Heart left ventricle (tissue), 16 donors: ENCODE measurements around the gene RARRES2. TPM values are rescaled to one million over a fixed set of nuclear protein-coding genes. Genes with fewer than 3 reads are reported as not detected.

Source experiments
- ATAC-seq, 4 donors: fragments of 200-7000 bp; cut with Tn5 transposase; one replicate each; pipeline ENCODE4 v1.9.1; 2020 to 2022; ENCODE audit warnings: moderate library complexity in 4 of 4, mild to moderate bottlenecking in 3 of 4, moderate number of reproducible peaks in 1 of 4
- DNase-seq, 5 donors: peaks; one replicate each; pipeline ENCODE4 v3.0.0-alpha.2; 2020
- H3K27ac ChIP-seq, 12 donors: fragments of 200-600 bp; sonication (generic) in 4 of 12; one replicate each; pipeline versions ENCODE4 v1.5.0 to v1.8.0; 2016 to 2022; ENCODE audit warnings: mild to moderate bottlenecking in 2 of 12
- H3K27me3 ChIP-seq, 9 donors: fragments of 200-600 bp; sonication (generic) in 2 of 9; one replicate each; pipeline versions ENCODE4 v1.5.1 to v1.8.0; 2016 to 2022; ENCODE audit warnings: mild to moderate bottlenecking in 3 of 9
- H3K36me3 ChIP-seq, 9 donors: fragments of 200-600 bp; sonication (generic) in 2 of 9; one replicate each; pipeline versions ENCODE4 v1.5.0 to v1.8.0; 2018 to 2022; ENCODE audit warnings: mild to moderate bottlenecking in 2 of 9
- H3K4me1 ChIP-seq, 12 donors: fragments of 200-600 bp; sonication (generic) in 4 of 12; one replicate each; pipeline versions ENCODE4 v1.5.0 to v1.8.0; 2016 to 2022; ENCODE audit warnings: mild to moderate bottlenecking in 3 of 12
- H3K4me3 ChIP-seq, 12 donors: fragments of 200-600 bp; sonication (generic) in 4 of 12; one replicate each; pipeline versions ENCODE4 v1.5.0 to v1.8.0; 2017 to 2022; ENCODE audit warnings: mild to moderate bottlenecking in 9 of 12, moderate library complexity in 4 of 12
- H3K9me3 ChIP-seq, 12 donors: fragments of 200-600 bp; sonication (generic) in 4 of 12; one replicate each; pipeline versions ENCODE4 v1.5.0 to v1.8.0; 2016 to 2022; ENCODE audit warnings: mild to moderate bottlenecking in 1 of 12
- POLR2A ChIP-seq, 2 donors: fragments of 450-650 bp; IDR thresholded peaks; one replicate each; pipeline ENCODE4 v1.6.1; 2017; ENCODE audit warnings: antibody characterized with exemption in 2 of 2, mild to moderate bottlenecking in 2 of 2, moderate library complexity in 2 of 2
- WGBS, 4 donors: extraction: QIAGEN DNeasy Blood & Tissue Kit in 2 of 4; methylation state at CpG; one replicate each; pipeline versions ENCODE4 v1.1.5 to v1.1.7; 2013 to 2018; 5-methylcytosine and 5-hydroxymethylcytosine counted together
- intact Hi-C, 10 donors: fragments of 100-400 bp; cut with DNase I; formaldehyde crosslinking; loops; one replicate each; pipeline versions ENCODE4 v1.11.1 to v1.14.2; 2022
- polyA plus RNA-seq, 2 donors: library from polyadenylated mRNA; stranded (reverse); fragments of 200-250 nt; gene quantifications; one replicate each; pipeline ENCODE4 v1.2.3, GENCODE V29; 2013
- total RNA-seq, 9 donors: library from RNA; depleted of rRNA in 2 of 9; stranded (reverse); fragments of >200 nt in 2 of 9; fragmentation: NEBNext Ultra II Directional in 3 of 9; extraction: Animal tissue kit (Norgen Biotek cat#: 25700) in 3 of 9; gene quantifications; one replicate each; pipeline versions ENCODE4 v1.1.0 to v1.2.4, GENCODE V29; 2016 to 2023
- TF ChIP-seq, protein P1 (sequence below), 12 donors: fragments of 200-600 bp; sonication (generic) in 4 of 12; IDR thresholded peaks; one replicate each; pipeline versions ENCODE4 v1.5.0 to v1.8.0; 2018 to 2022; ENCODE audit warnings: antibody characterized with exemption in 12 of 12, mild to moderate bottlenecking in 5 of 12
- donor health status: ischemic (EF 13 %, LVEDD 7.1; RV severe dilation, severe dysfunction).
- donor health status: healthy with polysubstance abuse.
- donor health status: DM: no; HTN: yes; CAD: no.
- donor health status: DM: no; HTN: no; CAD: no.
- donor health status: ischemic (EF 25% LVEDD 6.9; RV normal size, moderate dysfunction).
- donor health status: ischemic (EF 25% LVEDD 5.7; RV mildly dilated, moderate dysfunction).
- donor health status: healthy.
- donor health status: DM: yes; HTN: yes; CAD: no.
- donor health status: ischemic (EF 35%, LVEDD 5.7; RV mildly dilated, moderate dysfunction).
- donor health status: nonischemic (EF 11% LVEDD 7.7; RV severe dilation, severe dysfunction).
- donor health status: DM: yes; HTN: yes; CAD: no.
- donor health status: PGD.
- donor health status: ischemic (EF 29% LVEDD 5.4; RV normal size, mild dysfunction).
- donor health status: nonischemic (EF 23%, LVEDD 6.1; RV moderate dilation, normal function).

The RARRES2 gene
- total and polyA plus RNA-seq, 11 donors, result 3.9 to 108 (median 12.6) TPM

DNA sequence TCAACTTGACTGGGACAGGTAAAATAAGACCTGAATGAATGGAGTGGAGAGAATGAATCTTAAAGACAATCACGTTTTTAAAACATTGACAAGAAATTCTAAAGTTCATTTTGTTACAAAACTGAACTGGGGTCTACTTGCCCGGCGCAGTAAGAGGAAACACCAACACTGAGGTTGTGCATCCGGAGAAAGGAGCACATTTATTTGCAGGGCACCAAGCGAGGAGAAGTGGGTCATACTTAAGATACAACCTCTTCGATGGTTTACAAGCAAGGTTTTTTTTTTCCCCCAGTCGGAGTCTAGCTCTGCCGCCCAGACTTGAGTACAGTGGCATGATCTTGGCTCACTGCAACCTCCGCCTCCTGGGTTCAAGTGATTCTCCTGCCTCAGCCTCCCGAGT is 23.8 kb upstream of the RARRES2 start:
- Histone ChIP-seq H3K27me3 (no peaks in the 10 kb centered on the region), H3K4me3 (no peak overlapping the region), H3K9me3 (no peaks in the 10 kb centered on the region), H3K27ac (peak overlapping the region in 1 of 12 donors; percentile 33), H3K36me3 (peaks cover 0 to 4% (median 0%) of the 10 kb centered on the region in 9 donors), H3K4me1 (peaks cover 2 to 41% (median 18%) of the 10 kb centered on the region in 12 donors)
- no peak for TF ChIP-seq POLR2A (IDR thresholded peaks at IDR 0.05)
- TF ChIP-seq, protein P1, sequence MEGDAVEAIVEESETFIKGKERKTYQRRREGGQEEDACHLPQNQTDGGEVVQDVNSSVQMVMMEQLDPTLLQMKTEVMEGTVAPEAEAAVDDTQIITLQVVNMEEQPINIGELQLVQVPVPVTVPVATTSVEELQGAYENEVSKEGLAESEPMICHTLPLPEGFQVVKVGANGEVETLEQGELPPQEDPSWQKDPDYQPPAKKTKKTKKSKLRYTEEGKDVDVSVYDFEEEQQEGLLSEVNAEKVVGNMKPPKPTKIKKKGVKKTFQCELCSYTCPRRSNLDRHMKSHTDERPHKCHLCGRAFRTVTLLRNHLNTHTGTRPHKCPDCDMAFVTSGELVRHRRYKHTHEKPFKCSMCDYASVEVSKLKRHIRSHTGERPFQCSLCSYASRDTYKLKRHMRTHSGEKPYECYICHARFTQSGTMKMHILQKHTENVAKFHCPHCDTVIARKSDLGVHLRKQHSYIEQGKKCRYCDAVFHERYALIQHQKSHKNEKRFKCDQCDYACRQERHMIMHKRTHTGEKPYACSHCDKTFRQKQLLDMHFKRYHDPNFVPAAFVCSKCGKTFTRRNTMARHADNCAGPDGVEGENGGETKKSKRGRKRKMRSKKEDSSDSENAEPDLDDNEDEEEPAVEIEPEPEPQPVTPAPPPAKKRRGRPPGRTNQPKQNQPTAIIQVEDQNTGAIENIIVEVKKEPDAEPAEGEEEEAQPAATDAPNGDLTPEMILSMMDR (IDR thresholded peaks at IDR 0.05), result no peak
- ATAC-seq, result no peak
- intact Hi-C loops, result loop anchor here in 5 of 10 donors (5.0 kb wide), 4 partner anchors 37 to 662 kb away; partner anchors contain the start of gene ABCB8 (in 1 of the 5)
- no peak for DNase-seq
- WGBS, 4 donors, result 90 to 95% (median 91%) methylated on average over 10 of the region's 10 CpGs

DNA sequence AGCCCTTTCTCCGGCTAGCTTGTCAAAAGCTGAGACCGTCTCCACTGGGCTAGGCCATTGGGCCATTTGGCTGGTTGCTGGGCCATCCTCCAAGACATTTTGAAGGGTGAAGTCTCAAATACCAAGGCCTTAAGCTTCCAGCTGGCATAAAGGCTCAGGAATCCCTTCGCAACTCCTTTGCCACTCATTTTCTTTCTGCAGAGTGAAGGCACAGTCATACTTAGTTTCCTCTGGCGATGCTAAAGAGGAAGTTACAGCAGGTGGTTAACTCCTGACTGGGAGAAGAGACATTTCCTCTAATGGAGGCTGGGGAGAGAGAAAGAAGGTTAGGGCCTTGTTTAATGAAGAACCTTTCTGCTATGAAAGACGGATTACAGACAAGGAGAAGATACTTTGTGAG is 22.4 kb upstream of the RARRES2 start:
- H3K27me3 ChIP-seq, result no peaks in the 10 kb centered on the region
- intact Hi-C loops, result loop anchor here in 1 of 10 donors (5.0 kb wide), 1 partner anchor 43 kb away; a partner anchor contains a TSS
- no peaks in the 10 kb centered on the region for H3K36me3 ChIP-seq
- H3K4me3 ChIP-seq, result no peak overlapping the region
- TF ChIP-seq, protein P1 (IDR thresholded peaks at IDR 0.05), result no peak
- TF ChIP-seq POLR2A (IDR thresholded peaks at IDR 0.05), result no peak
- ATAC-seq (no peak), DNase-seq (no peak)
- WGBS, 4 donors, result 69 to 83% (median 76%) methylated on average over 4 to 5 of the region's 5 CpGs
- H3K9me3 ChIP-seq, result no peaks in the 10 kb centered on the region
- no peak overlapping the region for H3K27ac ChIP-seq
- H3K4me1 ChIP-seq, result peaks cover 0 to 31% (median 10%) of the 10 kb centered on the region in 12 donors

DNA sequence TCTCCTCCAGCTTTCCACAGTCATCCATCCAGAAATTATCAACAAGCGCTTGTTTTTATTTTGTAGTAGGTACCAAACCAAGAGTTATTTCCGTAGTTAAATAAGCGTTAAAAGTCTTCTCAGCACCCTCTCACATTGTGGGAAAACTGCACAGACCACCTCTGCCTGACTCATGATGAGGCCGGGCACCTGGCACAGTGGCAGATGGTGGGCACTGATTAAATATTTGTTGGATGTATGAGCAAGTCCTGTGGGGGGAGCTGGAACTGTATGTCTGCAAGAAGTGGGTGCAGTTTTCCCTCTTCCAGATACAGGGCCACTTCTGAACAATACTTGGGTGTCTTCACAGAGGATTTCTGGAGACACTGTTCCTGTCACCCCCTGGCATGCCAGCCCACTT is 21.9 kb upstream of the RARRES2 start:
- Histone ChIP-seq H3K27ac (no peak overlapping the region), H3K9me3 (no peaks in the 10 kb centered on the region), H3K36me3 (no peaks in the 10 kb centered on the region), H3K4me3 (no peak overlapping the region), H3K27me3 (no peaks in the 10 kb centered on the region), H3K4me1 (peaks cover 0 to 31% (median 9%) of the 10 kb centered on the region in 12 donors)
- ATAC-seq, result no peak
- DNase-seq, result no peak
- intact Hi-C loops, result loop anchor here in 1 of 10 donors (5.0 kb wide), 1 partner anchor 44 kb away; a partner anchor contains a TSS
- no peak for TF ChIP-seq POLR2A (IDR thresholded peaks at IDR 0.05)
- TF ChIP-seq, protein P1 (IDR thresholded peaks at IDR 0.05), result no peak
- WGBS, 4 donors, result 88 to 94% (median 92%) methylated on average over 4 of the region's 4 CpGs

DNA sequence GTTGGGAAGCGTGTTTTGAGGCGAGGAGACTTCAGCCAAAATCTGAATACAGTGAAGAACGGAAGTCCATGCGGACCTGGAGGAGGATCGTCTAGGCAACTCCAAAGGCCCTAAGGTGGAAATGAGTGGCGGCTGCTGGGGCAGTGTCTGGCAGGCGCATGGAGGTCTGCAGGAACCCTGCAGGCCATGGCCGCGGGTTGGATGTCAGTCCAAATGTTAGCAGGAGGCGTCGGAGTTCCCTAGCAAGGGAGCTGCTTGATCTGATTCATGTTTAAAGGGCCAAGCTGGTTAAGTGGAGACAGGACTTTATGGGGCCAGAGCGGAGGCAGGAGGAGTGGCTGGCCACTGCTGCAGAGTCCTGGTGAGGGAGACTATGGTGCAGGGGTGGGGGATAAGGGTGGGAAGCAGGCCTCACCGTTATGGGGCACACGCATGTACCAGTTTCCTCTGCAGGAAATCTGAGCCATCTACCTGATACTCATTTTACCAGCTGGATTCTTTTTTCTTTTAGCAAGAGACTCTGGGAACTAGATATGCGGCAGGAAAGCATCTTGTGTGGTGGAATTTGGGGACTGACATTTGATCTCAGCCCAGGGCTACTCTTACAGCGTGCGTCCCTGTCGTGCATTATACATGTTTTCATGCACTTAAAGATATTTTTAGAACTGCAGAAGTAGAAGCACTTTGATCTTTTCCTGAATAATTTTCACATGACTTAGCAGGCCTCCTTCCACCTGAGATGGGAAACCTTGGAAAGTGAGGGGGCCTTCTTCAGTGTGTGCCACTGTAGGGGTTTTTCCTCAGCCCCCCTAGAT is 20.6 kb upstream of the RARRES2 start:
- WGBS, 4 donors, result 62 to 64% (median 63%) methylated on average over 18 of the region's 18 CpGs
- Histone ChIP-seq H3K27ac (no peak overlapping the region), H3K4me1 (peaks cover 0 to 31% (median 0%) of the 10 kb centered on the region in 12 donors), H3K27me3 (no peaks in the 10 kb centered on the region), H3K36me3 (no peaks in the 10 kb centered on the region), H3K4me3 (no peak overlapping the region), H3K9me3 (no peaks in the 10 kb centered on the region)
- TF ChIP-seq, protein P1 (IDR thresholded peaks at IDR 0.05), result no peak
- no peak for TF ChIP-seq POLR2A (IDR thresholded peaks at IDR 0.05)
- ATAC-seq (peak in 1 of 4 donors; percentile 33), DNase-seq (no peak)
- intact Hi-C loops, result loop anchor here in 1 of 10 donors (5.0 kb wide), 1 partner anchor 45 kb away; a partner anchor contains a TSS
